GM23338 (cell line): ENCODE data around the gene TMEM117. TPM values are rescaled to one million over a fixed set of nuclear protein-coding genes. Genes with fewer than 3 reads are reported as not detected.

Experiments
- ATAC-seq: fragments of 200-7000 bp; cut with Tn5 transposase; 3 replicates; pipeline ENCODE4 v1.9.1; 2020
- DNase-seq: peaks from one replicate; pipeline ENCODE4 v3.0.0-alpha.2; 2015; ENCODE audit warnings: low spot score
- H2AFZ ChIP-seq: fragments of 200-600 bp; sonication (generic); 2 replicates; pipeline ENCODE4 v1.8.0; 2016; ENCODE audit warnings: antibody characterized with exemption, mild to moderate bottlenecking, moderate library complexity
- H3F3A ChIP-seq: fragments of 200-600 bp; sonication (generic); replicated peaks from 2 replicates; pipeline ENCODE4 v1.8.0; 2017; ENCODE audit warnings: antibody characterized with exemption, mixed run types, low read depth
- H3K27ac ChIP-seq: fragments of 200-600 bp; sonication (generic); 2 replicates; pipeline ENCODE4 v1.6.1; 2016; ENCODE audit warnings: low read depth
- H3K27me3 ChIP-seq: fragments of 200-600 bp; sonication (generic); 2 replicates; pipeline ENCODE4 v1.8.0; 2016; ENCODE audit warnings: mild to moderate bottlenecking, mixed run types, moderate library complexity; ENCODE audit not compliant: insufficient read depth
- H3K36me3 ChIP-seq: fragments of 200-600 bp; sonication (generic); 2 replicates; pipeline ENCODE4 v1.8.0; 2016; ENCODE audit warnings: mild to moderate bottlenecking; ENCODE audit not compliant: insufficient read depth
- H3K4me1 ChIP-seq: fragments of 200-600 bp; sonication (generic); 2 replicates; pipeline ENCODE4 v1.8.0; 2016; ENCODE audit warnings: mild to moderate bottlenecking, moderate library complexity; ENCODE audit not compliant: insufficient read depth
- H3K4me2 ChIP-seq: fragments of 200-600 bp; sonication (generic); 2 replicates; pipeline ENCODE4 v1.7.1; 2017; ENCODE audit warnings: mixed run types
- H3K4me3 ChIP-seq: fragments of 200-600 bp; sonication (generic); 2 replicates; pipeline ENCODE4 v1.6.1; 2016; ENCODE audit warnings: mixed run types
- H3K79me2 ChIP-seq: fragments of 200-600 bp; sonication (generic); replicated peaks from 2 replicates; pipeline ENCODE4 v1.8.0; 2017; ENCODE audit warnings: mild to moderate bottlenecking; ENCODE audit not compliant: insufficient read depth
- H3K9me2 ChIP-seq: fragments of 200-600 bp; sonication (generic); 2 replicates; pipeline ENCODE4 v1.8.0; 2017; ENCODE audit not compliant: insufficient read depth
- H4K20me1 ChIP-seq: fragments of 200-600 bp; sonication (generic); replicated peaks from 2 replicates; pipeline ENCODE4 v1.8.0; 2017; ENCODE audit warnings: mild to moderate bottlenecking; ENCODE audit not compliant: insufficient read depth
- H3K27ac Mint-ChIP-seq: 2 replicates; pipeline ENCODE4 v1.8.0; 2020; ENCODE audit warnings: inconsistent platforms, mild to moderate bottlenecking, moderate library complexity, mixed read lengths
- H3K27me3 Mint-ChIP-seq: 3 replicates; pipeline ENCODE4 v1.8.0; 2022; ENCODE audit warnings: low read depth, mild to moderate bottlenecking, moderate library complexity, mixed read lengths, inconsistent platforms; ENCODE audit not compliant: insufficient read depth, poor library complexity
- H3K36me3 Mint-ChIP-seq: 3 replicates; pipeline ENCODE4 v1.8.0; 2021; ENCODE audit warnings: low read depth, mild to moderate bottlenecking, inconsistent platforms, moderate library complexity, mixed read lengths
- H3K4me1 Mint-ChIP-seq: 3 replicates; pipeline ENCODE4 v1.8.0; 2020; ENCODE audit warnings: mild to moderate bottlenecking, inconsistent platforms, mixed read lengths
- H3K4me3 Mint-ChIP-seq: 3 replicates; pipeline ENCODE4 v1.8.0; 2021; ENCODE audit warnings: moderate library complexity, mild to moderate bottlenecking, inconsistent platforms, mixed read lengths
- H3K9me3 Mint-ChIP-seq: 3 replicates; pipeline ENCODE4 v1.8.0; 2020; ENCODE audit warnings: moderate library complexity, mild to moderate bottlenecking, inconsistent platforms, mixed read lengths
- CREB1 ChIP-seq: fragments of 250-450 bp; sonication (Bioruptor Pico); IDR thresholded peaks from 2 replicates; pipeline ENCODE4 v1.5.0; 2020; ENCODE audit warnings: low read depth, mild to moderate bottlenecking, moderate library complexity
- CTCF ChIP-seq, 2 experiments: fragments of 200-600 bp in 1 of 2; sonication (generic) in 1 of 2; conservative IDR thresholded peaks; 2 replicates each; pipeline versions ENCODE4 v1.5.1 to v1.6.1; 2016 to 2017; ENCODE audit warnings: antibody characterized with exemption in 2 of 2, low read depth in 2 of 2, mild to moderate bottlenecking in 2 of 2, moderate library complexity in 1 of 2
- EZH2 ChIP-seq: fragments of 200-600 bp; sonication (generic); IDR thresholded peaks from one replicate; pipeline ENCODE4 v1.8.0; 2017; ENCODE audit warnings: antibody characterized with exemption, mild to moderate bottlenecking, low read depth; ENCODE audit not compliant: unreplicated experiment
- EZH2phosphoT487 ChIP-seq: fragments of 200-600 bp; sonication (generic); IDR thresholded peaks from one replicate; pipeline ENCODE4 v1.8.1; 2018; ENCODE audit warnings: antibody characterized with exemption; ENCODE audit not compliant: unreplicated experiment
- JUNB ChIP-seq: IDR thresholded peaks from one replicate; pipeline ENCODE4 v1.6.1; 2016; ENCODE audit warnings: antibody characterized with exemption; ENCODE audit not compliant: unreplicated experiment
- NANOG ChIP-seq: IDR thresholded peaks from 2 replicates; pipeline ENCODE4 v1.6.1; 2016; ENCODE audit warnings: antibody characterized with exemption, borderline replicate concordance
- POLR2AphosphoS5 ChIP-seq: IDR thresholded peaks from 2 replicates; pipeline ENCODE4 v1.6.1; 2016; ENCODE audit warnings: antibody characterized with exemption, low read depth
- STAT1 ChIP-seq: IDR thresholded peaks from one replicate; pipeline ENCODE4 v1.6.1; 2016; ENCODE audit warnings: antibody characterized with exemption; ENCODE audit not compliant: unreplicated experiment
- ZNF114 ChIP-seq: fragments of 250-450 bp; sonication (Bioruptor Pico); IDR thresholded peaks from 2 replicates; pipeline ENCODE4 v1.5.0; 2020; ENCODE audit warnings: mild to moderate bottlenecking, moderate library complexity
- ZNF331 ChIP-seq: fragments of 250-450 bp; sonication (Bioruptor Pico); IDR thresholded peaks from 2 replicates; pipeline ENCODE4 v1.5.0; 2020; ENCODE audit warnings: low read depth, mild to moderate bottlenecking, moderate library complexity
- ZNF462 ChIP-seq: fragments of 250-450 bp; sonication (Bioruptor Pico); IDR thresholded peaks from 2 replicates; pipeline ENCODE4 v1.5.0; 2020; ENCODE audit warnings: mild to moderate bottlenecking, moderate library complexity
- polyA plus RNA-seq: library from polyadenylated mRNA; unstranded; fragments of >200 nt; fragmentation: Nextera tagmentation; extraction: Ambion mirVana; gene quantifications from 2 replicates; pipeline ENCODE4 v1.2.1, GENCODE V29; 2016
- total RNA-seq: library from RNA; depleted of rRNA; stranded (reverse); fragments of >200 nt; shearing (Covaris generic); gene quantifications from 2 replicates; pipeline ENCODE4 v1.2.3, GENCODE V29; 2014
- TF ChIP-seq, protein P1 (sequence below): IDR thresholded peaks from 2 replicates; pipeline ENCODE4 v1.6.1; 2016; ENCODE audit warnings: antibody characterized with exemption
- TF ChIP-seq, protein P2 (sequence below): IDR thresholded peaks from one replicate; pipeline ENCODE4 v1.6.1; 2018; ENCODE audit warnings: antibody characterized with exemption; ENCODE audit not compliant: unreplicated experiment

The TMEM117 gene
- total and polyA plus RNA-seq, 2 experiments from 2014 or later = 0.94 to 1.6 TPM

- no peak overlapping the region for H3K4me3 ChIP-seq
- H3K9me2 ChIP-seq = no peaks in the 10 kb centered on the region
- Mint-ChIP-seq H3K36me3 (no peaks in the 10 kb centered on the region), H3K27me3 (no peaks in the 10 kb centered on the region), H3K27ac (no peak overlapping the region), H3K4me3 (no peak overlapping the region), H3K9me3 (no peaks in the 10 kb centered on the region), H3K4me1 (no peaks in the 10 kb centered on the region)
- H3K36me3 ChIP-seq = 0 out of 2 replicates have a peak, but pooled peaks cover 4% of the 10 kb centered on the region
- H3K27ac ChIP-seq = no peak overlapping the region
- no peak for TF ChIP-seq JUNB
- TF ChIP-seq EZH2 = no peak
- no peak for TF ChIP-seq ZNF331 (CRISPR knock-in tag)
- TF ChIP-seq EZH2phosphoT487 = no peak
- TF ChIP-seq NANOG = no peak
- TF ChIP-seq STAT1 = no peak
- TF ChIP-seq ZNF114 (CRISPR knock-in tag) = no peak
- no peak for TF ChIP-seq CREB1 (CRISPR knock-in tag)
- no peak for TF ChIP-seq CTCF (conservative IDR thresholded peaks at IDR 0.05; ENCODE audit: low read depth in 2 of 2)
- TF ChIP-seq POLR2AphosphoS5 = no peak
- TF ChIP-seq ZNF462 (CRISPR knock-in tag) = no peak
- TF ChIP-seq, protein P1, sequence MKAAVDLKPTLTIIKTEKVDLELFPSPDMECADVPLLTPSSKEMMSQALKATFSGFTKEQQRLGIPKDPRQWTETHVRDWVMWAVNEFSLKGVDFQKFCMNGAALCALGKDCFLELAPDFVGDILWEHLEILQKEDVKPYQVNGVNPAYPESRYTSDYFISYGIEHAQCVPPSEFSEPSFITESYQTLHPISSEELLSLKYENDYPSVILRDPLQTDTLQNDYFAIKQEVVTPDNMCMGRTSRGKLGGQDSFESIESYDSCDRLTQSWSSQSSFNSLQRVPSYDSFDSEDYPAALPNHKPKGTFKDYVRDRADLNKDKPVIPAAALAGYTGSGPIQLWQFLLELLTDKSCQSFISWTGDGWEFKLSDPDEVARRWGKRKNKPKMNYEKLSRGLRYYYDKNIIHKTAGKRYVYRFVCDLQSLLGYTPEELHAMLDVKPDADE = no peak
- TF ChIP-seq, protein P2, sequence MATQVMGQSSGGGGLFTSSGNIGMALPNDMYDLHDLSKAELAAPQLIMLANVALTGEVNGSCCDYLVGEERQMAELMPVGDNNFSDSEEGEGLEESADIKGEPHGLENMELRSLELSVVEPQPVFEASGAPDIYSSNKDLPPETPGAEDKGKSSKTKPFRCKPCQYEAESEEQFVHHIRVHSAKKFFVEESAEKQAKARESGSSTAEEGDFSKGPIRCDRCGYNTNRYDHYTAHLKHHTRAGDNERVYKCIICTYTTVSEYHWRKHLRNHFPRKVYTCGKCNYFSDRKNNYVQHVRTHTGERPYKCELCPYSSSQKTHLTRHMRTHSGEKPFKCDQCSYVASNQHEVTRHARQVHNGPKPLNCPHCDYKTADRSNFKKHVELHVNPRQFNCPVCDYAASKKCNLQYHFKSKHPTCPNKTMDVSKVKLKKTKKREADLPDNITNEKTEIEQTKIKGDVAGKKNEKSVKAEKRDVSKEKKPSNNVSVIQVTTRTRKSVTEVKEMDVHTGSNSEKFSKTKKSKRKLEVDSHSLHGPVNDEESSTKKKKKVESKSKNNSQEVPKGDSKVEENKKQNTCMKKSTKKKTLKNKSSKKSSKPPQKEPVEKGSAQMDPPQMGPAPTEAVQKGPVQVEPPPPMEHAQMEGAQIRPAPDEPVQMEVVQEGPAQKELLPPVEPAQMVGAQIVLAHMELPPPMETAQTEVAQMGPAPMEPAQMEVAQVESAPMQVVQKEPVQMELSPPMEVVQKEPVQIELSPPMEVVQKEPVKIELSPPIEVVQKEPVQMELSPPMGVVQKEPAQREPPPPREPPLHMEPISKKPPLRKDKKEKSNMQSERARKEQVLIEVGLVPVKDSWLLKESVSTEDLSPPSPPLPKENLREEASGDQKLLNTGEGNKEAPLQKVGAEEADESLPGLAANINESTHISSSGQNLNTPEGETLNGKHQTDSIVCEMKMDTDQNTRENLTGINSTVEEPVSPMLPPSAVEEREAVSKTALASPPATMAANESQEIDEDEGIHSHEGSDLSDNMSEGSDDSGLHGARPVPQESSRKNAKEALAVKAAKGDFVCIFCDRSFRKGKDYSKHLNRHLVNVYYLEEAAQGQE = no peak
- no peaks in the 10 kb centered on the region for H3K79me2 ChIP-seq
- H3K4me1 ChIP-seq = no peaks in the 10 kb centered on the region
- H3F3A ChIP-seq = no peaks in the 10 kb centered on the region
- no peaks in the 10 kb centered on the region for H4K20me1 ChIP-seq
- ATAC-seq = no peak
- no peaks in the 10 kb centered on the region for H3K27me3 ChIP-seq
- DNase-seq = no peak
- H3K4me2 ChIP-seq = no peak overlapping the region
- no peak overlapping the region for H2AFZ ChIP-seq
Observed at GRCh38 chr12:44253338-44253856, 417.5 kb downstream of the TMEM117 start.
